HepG2 (cell line): ENCODE data around the gene PFKFB2. TPM values are rescaled to one million over a fixed set of nuclear protein-coding genes. Genes with fewer than 3 reads are reported as not detected.

ENCODE experiments used
- AFF4 ChIP-seq: sonication (generic); formaldehyde crosslinking; IDR thresholded peaks from 2 replicates; pipeline ENCODE4 v1.4.0; 2020; ENCODE audit warnings: missing genetic modification reagents
- AKNA ChIP-seq: sonication (generic); formaldehyde crosslinking; IDR thresholded peaks from 2 replicates; pipeline ENCODE4 v1.4.0; 2020; ENCODE audit warnings: missing genetic modification reagents, borderline replicate concordance
- CBFB ChIP-seq: sonication (generic); formaldehyde crosslinking; IDR thresholded peaks from 2 replicates; pipeline ENCODE4 v1.4.0; 2020; ENCODE audit warnings: missing genetic modification reagents
- FOXK2 ChIP-seq: fragments of 450-650 bp; IDR thresholded peaks from 2 replicates; pipeline ENCODE4 v1.6.1; 2016
- FOXO1 ChIP-seq: sonication (generic); formaldehyde crosslinking; IDR thresholded peaks from 2 replicates; pipeline ENCODE4 v1.4.0; 2020; ENCODE audit warnings: missing genetic modification reagents
- HMGXB4 ChIP-seq, 2 experiments: sonication (generic) in 1 of 2; formaldehyde crosslinking in 1 of 2; IDR thresholded peaks; 2 replicates each; pipeline versions ENCODE4 v1.4.0 to v1.6.1; 2018 to 2020; ENCODE audit warnings: missing genetic modification reagents in 2 of 2, borderline replicate concordance in 1 of 2, low read depth in 1 of 2, mild to moderate bottlenecking in 1 of 2, missing biosample characterization in 1 of 2
- JARID2 ChIP-seq: sonication (generic); formaldehyde crosslinking; IDR thresholded peaks from 2 replicates; pipeline ENCODE4 v1.8.1; 2023; ENCODE audit warnings: missing genetic modification reagents, inconsistent platforms; ENCODE audit not compliant: insufficient replicate concordance
- MED1 ChIP-seq: sonication (generic); formaldehyde crosslinking; IDR thresholded peaks from 2 replicates; pipeline ENCODE4 v1.4.0; 2020; ENCODE audit warnings: missing genetic modification reagents
- REXO4 ChIP-seq: sonication (generic); formaldehyde crosslinking; IDR thresholded peaks from 2 replicates; pipeline ENCODE4 v1.8.0; 2022; ENCODE audit warnings: missing genetic modification reagents, mild to moderate bottlenecking, borderline replicate concordance
- SCMH1 ChIP-seq: sonication (generic); formaldehyde crosslinking; IDR thresholded peaks from 2 replicates; pipeline ENCODE4 v1.9.0; 2021; ENCODE audit warnings: missing genetic modification reagents, mild to moderate bottlenecking, borderline replicate concordance
- SIN3B ChIP-seq: fragments of 150-350 bp; IDR thresholded peaks from 2 replicates; pipeline ENCODE4 v1.6.1; 2014; ENCODE audit warnings: low read length
- SIX1 ChIP-seq: sonication (generic); formaldehyde crosslinking; IDR thresholded peaks from 2 replicates; pipeline ENCODE4 v1.4.0; 2020; ENCODE audit warnings: missing genetic modification reagents, borderline replicate concordance
- ZKSCAN8 ChIP-seq: IDR thresholded peaks from 2 replicates; pipeline ENCODE4 v1.6.1; 2016; ENCODE audit warnings: borderline replicate concordance, missing genetic modification reagents, missing compliant biosample characterization
- ZNF382 ChIP-seq: sonication (generic); formaldehyde crosslinking; IDR thresholded peaks from 2 replicates; pipeline ENCODE4 v1.5.0; 2020; ENCODE audit warnings: missing genetic modification reagents, mild to moderate bottlenecking, borderline replicate concordance
- ZNF460 ChIP-seq: sonication (generic); formaldehyde crosslinking; IDR thresholded peaks from 2 replicates; pipeline ENCODE4 v1.5.1; 2020; ENCODE audit warnings: missing genetic modification reagents, mild to moderate bottlenecking, borderline replicate concordance
- ZNF496 ChIP-seq: sonication (generic); formaldehyde crosslinking; IDR thresholded peaks from 2 replicates; pipeline ENCODE4 v1.8.1; 2023; ENCODE audit warnings: mild to moderate bottlenecking, moderate library complexity, missing genetic modification reagents; ENCODE audit not compliant: insufficient replicate concordance
- ZNF564 ChIP-seq: sonication (generic); formaldehyde crosslinking; IDR thresholded peaks from 2 replicates; pipeline ENCODE4 v1.8.1; 2023; ENCODE audit warnings: mild to moderate bottlenecking, missing genetic modification reagents
- ZNF614 ChIP-seq: IDR thresholded peaks from 2 replicates; pipeline ENCODE4 v1.6.1; 2018; ENCODE audit warnings: missing biosample characterization, missing genetic modification reagents, inconsistent platforms, borderline replicate concordance
- ZNF629 ChIP-seq: sonication (generic); formaldehyde crosslinking; conservative IDR thresholded peaks from 2 replicates; pipeline ENCODE4 v1.5.0; 2020; ENCODE audit warnings: missing genetic modification reagents
- ZNF713 ChIP-seq: sonication (generic); formaldehyde crosslinking; IDR thresholded peaks from 2 replicates; pipeline ENCODE4 v1.4.0; 2020; ENCODE audit warnings: mild to moderate bottlenecking, missing genetic modification reagents
- ZNF891 ChIP-seq: sonication (generic); formaldehyde crosslinking; IDR thresholded peaks from 2 replicates; pipeline ENCODE4 v1.5.0; 2020; ENCODE audit warnings: mild to moderate bottlenecking, missing genetic modification reagents
- polyA plus RNA-seq, 8 experiments: library from polyadenylated mRNA; depleted of rRNA in 3 of 8; stranded (reverse) in 7 of 8; unstranded in 1 of 8; fragments of >200 nt; fragmentation: Illumina TruSeq in 4 of 8; extraction: Trizol in 4 of 8; gene quantifications; 2 replicates each; pipeline versions ENCODE4 v1.2.1 to v1.2.3, GENCODE V29; 2011 to 2016; ENCODE audit warnings: low read depth in 4 of 8, missing spikeins in 1 of 8, mixed read lengths in 1 of 8; ENCODE audit not compliant: insufficient read depth in 1 of 8
- total RNA-seq, 5 experiments: library from RNA; depleted of rRNA; stranded (reverse); fragments of >200 nt; fragmentation: Illumina TruSeq; extraction: Trizol; gene quantifications; 2 replicates each; pipeline ENCODE4 v1.2.3, GENCODE V29; 2016; ENCODE audit warnings: low read depth in 1 of 5

The PFKFB2 gene
- total and polyA plus RNA-seq, 2 of the 13 experiments (the other 11 are each of a cell fraction or from before 2014, with no cell fraction given) = 4.6 to 10.6 TPM

- TF ChIP-seq REXO4 (CRISPR knock-in tag) = no peak
- TF ChIP-seq ZNF891 = no peak
- TF ChIP-seq SIX1 (CRISPR knock-in tag) = 0 out of 2 replicates have a peak, but pooled peaks have one; percentile 50
- TF ChIP-seq ZNF382 (CRISPR knock-in tag) = no peak
- TF ChIP-seq ZNF629 = no peak
- TF ChIP-seq AFF4 = no peak
- peak; percentile 47; the same call in 1 of the 2 replicates for TF ChIP-seq ZKSCAN8 (CRISPR knock-in tag)
- no peak for TF ChIP-seq ZNF460 (CRISPR knock-in tag)
- TF ChIP-seq ZNF496 (CRISPR knock-in tag) = no peak
- no peak for TF ChIP-seq JARID2 (CRISPR knock-in tag)
- TF ChIP-seq AKNA (CRISPR knock-in tag) = no peak
- 0 out of 4 replicates have a peak, but pooled peaks have one; percentile 12 to 40 for TF ChIP-seq HMGXB4 (CRISPR knock-in tag; IDR thresholded peaks at IDR 0.05; ENCODE audit: borderline replicate concordance in 1 of 2, low read depth in 1 of 2)
- no peak for TF ChIP-seq SIN3B
- TF ChIP-seq FOXO1 (CRISPR knock-in tag) = no peak
- no peak for TF ChIP-seq FOXK2
- TF ChIP-seq MED1 (CRISPR knock-in tag) = peak; percentile 73
- TF ChIP-seq CBFB (CRISPR knock-in tag) = no peak
- no peak for TF ChIP-seq SCMH1 (CRISPR knock-in tag)
- no peak for TF ChIP-seq ZNF713 (CRISPR knock-in tag)
- TF ChIP-seq ZNF564 = no peak
- TF ChIP-seq ZNF614 (CRISPR knock-in tag) = peak; percentile 51; the same call in 1 of the 2 replicates
These were observed 50.9 kb downstream of the PFKFB2 start, which contains the start of gene C4BPA (continued) for GRCh38 chr1:207103892-207104373.
